D341Med (cell line): Measurements from ENCODE around the gene RABGGTA.
"Not testable (repeated sequence)": the region's sequence is repeated elsewhere in the genome, so short reads cannot be mapped to it uniquely, and the experiment has no call there.

Experiments used
- DNase-seq: peaks from one replicate; pipeline ENCODE4 v3.0.0; 2012; ENCODE audit warnings: low spot score

The RABGGTA gene

GRCh38 chr14:24240110-24240918, 31.1 kb downstream of the RABGGTA start:
- DNase-seq, result no peak

GRCh38 chr14:24238527-24239037, 32.8 kb downstream of the RABGGTA start:
- DNase-seq, result no peak

GRCh38 chr14:24238123-24238522, 33.3 kb downstream of the RABGGTA start:
- no peak for DNase-seq

- no peak for DNase-seq
Observed at GRCh38 chr14:24237463-24237955, 33.9 kb downstream of the RABGGTA start.

GRCh38 chr14:24236689-24237462, 34.5 kb downstream of the RABGGTA start:
- no peak for DNase-seq

- DNase-seq, result no peak
Observed at GRCh38 chr14:24235804-24236688, 35.4 kb downstream of the RABGGTA start.

GRCh38 chr14:24234095-24235005, 37.0 kb downstream of the RABGGTA start:
- DNase-seq, result no peak

GRCh38 chr14:24233538-24233866, 37.9 kb downstream of the RABGGTA start:
- DNase-seq, result no peak

GRCh38 chr14:24232645-24233537, 38.5 kb downstream of the RABGGTA start, which contains the start of gene GMPR2:
Gene GMPR2, plus strand, starts transcription at chr14:24232929. Its CDS starts 325 bp downstream, at chr14:24233254.
- DNase-seq, result no peak

GRCh38 chr14:24232121-24232644, 39.2 kb downstream of the RABGGTA start, which contains the start of gene NEDD8:
Gene NEDD8, minus strand, starts transcription at chr14:24232367. Its CDS starts 100 bp downstream, at chr14:24232267.
- peak; percentile 91 for DNase-seq

- DNase-seq, result no peak
Observed at GRCh38 chr14:24231263-24232120, 39.9 kb downstream of the RABGGTA start.

GRCh38 chr14:24228902-24229301, 42.5 kb downstream of the RABGGTA start:
- DNase-seq, result no peak

- DNase-seq, result no peak
Observed at GRCh38 chr14:24226473-24226872, 44.9 kb downstream of the RABGGTA start.

GRCh38 chr14:24224618-24225071, 46.8 kb downstream of the RABGGTA start:
- DNase-seq, result no peak

GRCh38 chr14:24222987-24223386, 48.4 kb downstream of the RABGGTA start:
- not testable (repeated sequence) for DNase-seq

- DNase-seq, result no peak
Observed at GRCh38 chr14:24219521-24219920, 51.9 kb downstream of the RABGGTA start.

GRCh38 chr14:24219080-24219479, 52.3 kb downstream of the RABGGTA start:
- DNase-seq, result no peak

- not testable (repeated sequence) for DNase-seq
Observed at GRCh38 chr14:24216876-24217275, 54.5 kb downstream of the RABGGTA start.
